Endodermal cell (in vitro differentiated cells): ENCODE measurements around the gene RPL38. TPM values are rescaled to one million over a fixed set of nuclear protein-coding genes. Genes with fewer than 3 reads are reported as not detected.
A peak's percentile ranks its signal among the peaks of the same experiment; 100 is the strongest.

Experiments
- DNase-seq: peaks from one replicate; pipeline ENCODE4 v3.0.0-alpha.2; 2017
- H3K27ac ChIP-seq: 2 replicates; pipeline ENCODE4 v1.5.1; 2013; ENCODE audit warnings: mild to moderate bottlenecking, low read depth, low read length, moderate library complexity
- H3K27me3 ChIP-seq: 2 replicates; pipeline ENCODE4 v1.6.1; 2013; ENCODE audit warnings: mild to moderate bottlenecking, low read length, moderate library complexity; ENCODE audit not compliant: insufficient read depth, control insufficient read depth, poor library complexity, severe bottlenecking
- H3K36me3 ChIP-seq: 2 replicates; pipeline ENCODE4 v1.7.0; 2013; ENCODE audit warnings: mild to moderate bottlenecking, low read length, moderate library complexity; ENCODE audit not compliant: control insufficient read depth, insufficient read depth
- H3K4me1 ChIP-seq: one replicate; pipeline ENCODE4 v1.7.0; 2013; ENCODE audit warnings: low read length; ENCODE audit not compliant: control insufficient read depth, insufficient read depth
- H3K4me3 ChIP-seq: 2 replicates; pipeline ENCODE4 v1.5.1; 2013; ENCODE audit warnings: mild to moderate bottlenecking, low read length, moderate library complexity
- H3K9ac ChIP-seq: 2 replicates; pipeline ENCODE4 v1.6.1; 2013; ENCODE audit warnings: mild to moderate bottlenecking, low read length, moderate library complexity; ENCODE audit not compliant: poor library complexity, severe bottlenecking; ENCODE audit errors: extremely low read depth
- H3K9me3 ChIP-seq: 2 replicates; pipeline ENCODE4 v1.6.1; 2013; ENCODE audit warnings: mild to moderate bottlenecking, low read length, moderate library complexity; ENCODE audit not compliant: control insufficient read depth
- H3K27ac Mint-ChIP-seq: 2 replicates; pipeline ENCODE4 v1.8.0; 2020; ENCODE audit warnings: mixed read lengths
- H3K27me3 Mint-ChIP-seq: 2 replicates; pipeline ENCODE4 v1.8.0; 2021; ENCODE audit warnings: mild to moderate bottlenecking, mixed read lengths; ENCODE audit not compliant: insufficient read depth
- H3K36me3 Mint-ChIP-seq: 2 replicates; pipeline ENCODE4 v1.8.0; 2020; ENCODE audit warnings: low read depth, mixed read lengths
- H3K4me1 Mint-ChIP-seq: 2 replicates; pipeline ENCODE4 v1.8.0; 2020; ENCODE audit warnings: mixed read lengths
- H3K4me3 Mint-ChIP-seq: 2 replicates; pipeline ENCODE4 v1.8.0; 2020; ENCODE audit warnings: mild to moderate bottlenecking, moderate library complexity, mixed read lengths
- H3K9me3 Mint-ChIP-seq: 2 replicates; pipeline ENCODE4 v1.8.0; 2020; ENCODE audit warnings: mild to moderate bottlenecking, mixed read lengths
- WGBS, 2 experiments: methylation state at CpG; one replicate each; pipeline versions ENCODE4 v1.1.5 to v1.1.7; 2013; ENCODE audit warnings: missing lambda C conversion rate in 2 of 2, mixed read lengths in 1 of 2; ENCODE audit not compliant: insufficient coverage in 1 of 2, insufficient read length in 1 of 2; 5-methylcytosine and 5-hydroxymethylcytosine counted together
- long read RNA-seq, 4 experiments: library from polyadenylated mRNA in 2 of 4; library from RNA in 1 of 4; library from capped mRNA in 1 of 4; stranded (forward) in 3 of 4; unstranded in 1 of 4; transcript quantifications; one replicate each; pipeline ENCODE4 v2.0.0, GENCODE V29; 2020 to 2021; ENCODE audit warnings: inconsistent platforms in 1 of 4
- polyA plus RNA-seq, 2 experiments: library from polyadenylated mRNA; stranded (reverse); fragments of 50-300 nt; gene quantifications; one replicate each; pipeline ENCODE4 v1.2.3, GENCODE V29; 2013
- total RNA-seq, 2 donors: library from RNA; stranded (reverse); fragmentation: NEBNext Ultra II Directional in 1 of 2; extraction: Animal tissue kit (Norgen Biotek cat#: 25700) in 1 of 2; gene quantifications; 2 replicates in 1 of 2; 3 replicates in 1 of 2; pipeline ENCODE4 v1.2.1, GENCODE V29; 2021
- TF ChIP-seq, protein P1 (sequence below): fragments of 200-600 bp; sonication (generic); conservative IDR thresholded peaks from 2 replicates; pipeline ENCODE4 v1.5.0; 2021; ENCODE audit warnings: antibody characterized with exemption, mild to moderate bottlenecking

Gene RPL38
- 1,000 to 10,000 TPM; 1,155 to 1,199 TPM for total RNA-seq
- polyA plus RNA-seq (2013, experiment 1 of 2) = 1,898 TPM
- polyA plus RNA-seq (2013, experiment 2 of 2) = 1,809 TPM
- long read RNA-seq, experiment 1, transcript RPL38-201 (5 exons, 1,170 nt) = major isoform, 364 of 638 reads
- long read RNA-seq, experiment 1, transcript RPL38-206 (4 exons, 532 nt) = minor isoform, 106 of 638 reads
- long read RNA-seq, experiment 1, transcript RPL38-208 (5 exons, 344 nt) = minor isoform, 6 of 638 reads
- long read RNA-seq, experiment 1, transcript RPL38-202 (5 exons, 431 nt) = minor isoform, 37 of 638 reads
- long read RNA-seq, experiment 1, partial matches to known transcripts = 30 of 638 reads
- long read RNA-seq, experiment 1, other reads (novel, unspliced or antisense) = 94 of 638 reads
- long read RNA-seq, experiment 2, transcript RPL38-206 (4 exons, 532 nt) = minor isoform, 5 of 159 reads
- long read RNA-seq, experiment 2, transcript RPL38-201 (5 exons, 1,170 nt) = major isoform, 137 of 159 reads
- long read RNA-seq, experiment 2, transcript RPL38-202 (5 exons, 431 nt) = minor isoform, 16 of 159 reads
- long read RNA-seq, experiment 2, partial matches to known transcripts = 1 of 159 reads
- long read RNA-seq, experiment 2, other reads (novel, unspliced or antisense) = 0 of 159 reads
- long read RNA-seq, experiment 3, transcript RPL38-202 (5 exons, 431 nt) = minor isoform, 39 of 278 reads
- long read RNA-seq, experiment 3, transcript RPL38-201 (5 exons, 1,170 nt) = major isoform, 224 of 278 reads
- long read RNA-seq, experiment 3, transcript RPL38-206 (4 exons, 532 nt) = minor isoform, 9 of 278 reads
- long read RNA-seq, experiment 3, partial matches to known transcripts = 0 of 278 reads
- long read RNA-seq, experiment 3, other reads (novel, unspliced or antisense) = 3 of 278 reads
- long read RNA-seq, experiment 4, partial matches to known transcripts = 0 of 2 reads
- long read RNA-seq, experiment 4, other reads (novel, unspliced or antisense) = 0 of 2 reads

DNA sequence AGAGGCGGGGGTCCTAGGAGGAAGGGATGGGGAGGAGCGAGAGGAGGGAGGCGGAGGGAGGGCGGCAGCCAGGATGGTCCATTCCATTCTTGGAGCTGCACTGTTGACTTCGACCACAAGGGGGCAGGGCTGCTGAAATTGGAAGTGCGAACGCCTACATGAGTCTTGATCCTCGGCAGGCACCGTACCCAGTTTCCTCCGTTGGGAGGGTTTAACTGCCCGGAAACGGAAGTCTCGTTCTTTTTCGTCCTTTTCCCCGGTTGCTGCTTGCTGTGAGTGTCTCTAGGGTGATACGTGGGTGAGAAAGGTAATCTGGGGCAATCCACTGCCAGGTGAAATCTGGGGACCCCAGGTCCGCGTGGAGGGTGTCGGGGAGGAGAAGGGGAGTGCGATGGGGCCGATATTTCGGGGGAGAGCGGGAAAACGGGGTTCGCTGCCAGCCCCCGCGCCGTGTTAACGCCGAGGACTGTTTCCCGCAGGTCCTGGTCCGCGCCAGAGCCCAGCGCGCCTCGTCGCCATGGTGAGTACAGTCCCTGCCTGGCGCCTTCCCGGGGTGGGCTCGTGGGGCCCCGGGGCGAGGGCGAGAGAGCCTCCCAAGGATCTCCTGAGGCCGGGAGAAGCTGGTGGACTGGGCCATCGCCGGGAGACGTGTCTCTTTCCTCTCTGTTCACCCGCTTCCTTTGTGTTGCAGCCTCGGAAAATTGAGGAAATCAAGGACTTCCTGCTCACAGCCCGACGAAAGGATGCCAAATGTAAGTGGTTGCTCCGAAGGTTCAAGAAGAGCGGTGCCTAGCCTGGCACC, at the start of gene RPL38:
Gene RPL38, plus strand, starts transcription at position 240 of the 802 bp plus-strand sequence. Its CDS starts 278 bp downstream, at position 518.
- Histone ChIP-seq H3K27ac (peak within 1 kb of the TSS; percentile 81), H3K36me3 (peaks cover 48% of the 10 kb centered on the region), H3K4me3 (peak within 1 kb of the TSS; percentile 99), H3K9me3 (no peaks in the 10 kb centered on the region), H3K9ac (peak within 1 kb of the TSS; percentile 98), H3K27me3 (peaks cover 17% of the 10 kb centered on the region), H3K4me1 (peaks cover 13% of the 10 kb centered on the region)
- peak; percentile 100 for DNase-seq
- Mint-ChIP-seq H3K27me3 (peaks cover 19% of the 10 kb centered on the region), H3K9me3 (no peaks in the 10 kb centered on the region), H3K4me1 (peaks cover 23% of the 10 kb centered on the region), H3K36me3 (peaks cover 44% of the 10 kb centered on the region), H3K4me3 (peak within 1 kb of the TSS; percentile 99), H3K27ac (peak within 1 kb of the TSS; percentile 100)
- WGBS, 2 experiments = 0% methylated on average over 18 to 51 of the region's 53 CpGs
- TF ChIP-seq, protein P1, sequence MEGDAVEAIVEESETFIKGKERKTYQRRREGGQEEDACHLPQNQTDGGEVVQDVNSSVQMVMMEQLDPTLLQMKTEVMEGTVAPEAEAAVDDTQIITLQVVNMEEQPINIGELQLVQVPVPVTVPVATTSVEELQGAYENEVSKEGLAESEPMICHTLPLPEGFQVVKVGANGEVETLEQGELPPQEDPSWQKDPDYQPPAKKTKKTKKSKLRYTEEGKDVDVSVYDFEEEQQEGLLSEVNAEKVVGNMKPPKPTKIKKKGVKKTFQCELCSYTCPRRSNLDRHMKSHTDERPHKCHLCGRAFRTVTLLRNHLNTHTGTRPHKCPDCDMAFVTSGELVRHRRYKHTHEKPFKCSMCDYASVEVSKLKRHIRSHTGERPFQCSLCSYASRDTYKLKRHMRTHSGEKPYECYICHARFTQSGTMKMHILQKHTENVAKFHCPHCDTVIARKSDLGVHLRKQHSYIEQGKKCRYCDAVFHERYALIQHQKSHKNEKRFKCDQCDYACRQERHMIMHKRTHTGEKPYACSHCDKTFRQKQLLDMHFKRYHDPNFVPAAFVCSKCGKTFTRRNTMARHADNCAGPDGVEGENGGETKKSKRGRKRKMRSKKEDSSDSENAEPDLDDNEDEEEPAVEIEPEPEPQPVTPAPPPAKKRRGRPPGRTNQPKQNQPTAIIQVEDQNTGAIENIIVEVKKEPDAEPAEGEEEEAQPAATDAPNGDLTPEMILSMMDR = peak; percentile 95

DNA sequence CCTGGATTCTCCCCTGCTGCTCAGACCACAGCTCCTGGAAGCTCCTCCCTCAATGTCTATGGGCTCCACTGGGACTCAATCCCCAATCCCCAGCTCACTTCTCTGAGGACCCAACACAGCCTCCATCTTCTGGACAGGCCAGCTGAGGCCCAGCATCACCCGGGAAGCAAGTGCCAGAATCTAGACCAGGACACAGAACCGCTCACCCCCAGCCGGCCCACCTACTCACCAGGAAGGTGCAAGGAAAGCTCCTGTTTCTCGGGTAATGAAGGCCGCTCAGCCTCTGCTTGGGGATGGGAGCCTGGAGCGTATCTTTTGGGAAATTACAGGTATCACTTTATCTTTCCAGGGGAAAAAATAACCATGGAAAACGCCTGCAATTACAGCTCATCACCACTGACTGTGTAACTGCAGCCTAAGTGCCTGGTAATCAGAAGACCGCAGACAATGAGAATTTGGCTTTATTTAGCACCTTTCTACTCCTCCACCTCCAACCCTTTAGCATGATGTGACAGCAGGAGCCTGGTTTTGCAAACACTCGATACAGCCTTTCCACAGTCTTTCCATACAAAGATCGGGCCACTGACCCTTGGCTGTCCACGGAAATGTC, 49.6 kb upstream of the RPL38 start:
- H3K27me3 ChIP-seq = no peaks in the 10 kb centered on the region
- H3K27me3 Mint-ChIP-seq = peaks cover 7% of the 10 kb centered on the region
- H3K9me3 ChIP-seq = peaks cover 4% of the 10 kb centered on the region
- peaks cover 3% of the 10 kb centered on the region for H3K9me3 Mint-ChIP-seq
- no peak overlapping the region for H3K4me3 ChIP-seq
- no peak overlapping the region for H3K27ac Mint-ChIP-seq
- no peak for DNase-seq
- TF ChIP-seq, protein P1 = peak; percentile 60
- no peaks in the 10 kb centered on the region for H3K36me3 Mint-ChIP-seq
- H3K9ac ChIP-seq = no peak overlapping the region
- WGBS, 2 experiments = 90% methylated on average over 7 to 11 of the region's 11 CpGs
- no peak overlapping the region for H3K4me3 Mint-ChIP-seq
- no peaks in the 10 kb centered on the region for H3K36me3 ChIP-seq
- no peak overlapping the region for H3K27ac ChIP-seq
- H3K4me1 ChIP-seq = peaks cover 7% of the 10 kb centered on the region
- H3K4me1 Mint-ChIP-seq = peaks cover 18% of the 10 kb centered on the region
